Measurements from ENCODE around the gene RNF212.
"Not testable (repeated sequence)": the region's sequence is repeated elsewhere in the genome, so short reads cannot be mapped to it uniquely, and the experiment has no call there.

Gene RNF212

DNA sequence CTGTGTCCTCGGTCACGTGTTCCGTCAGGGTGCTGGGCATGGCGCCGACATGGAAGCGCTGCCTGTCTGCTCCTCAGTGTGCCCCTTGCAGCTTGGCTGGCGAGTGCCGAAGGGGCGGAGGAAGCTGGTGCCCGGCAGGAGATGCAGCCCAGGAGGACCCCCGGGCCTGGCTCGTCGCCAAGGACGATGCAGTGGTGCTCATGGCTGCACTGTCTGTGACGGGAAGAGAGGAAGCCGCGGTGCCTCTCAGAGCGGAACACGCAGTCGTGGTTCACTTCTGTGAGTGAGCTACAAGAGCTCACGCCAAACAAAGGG, 63.8 kb downstream of the RNF212 start:
- H3K27ac ChIP-seq: no peak overlapping the region
- TF ChIP-seq FOXP2 (optimal IDR thresholded peaks at IDR 0.05; ENCODE audit: control extremely low read depth, extremely low read length, insufficient read depth): no peak
- TF ChIP-seq POLR2AphosphoS5 (IDR thresholded peaks at IDR 0.05; ENCODE audit: borderline replicate concordance, low read depth, low read length): no peak
- TF ChIP-seq EZH2 (IDR thresholded peaks at IDR 0.05): no peak
- no peaks in the 10 kb centered on the region for H3K36me3 ChIP-seq (ENCODE audit: insufficient read depth, low read length)
- no peak overlapping the region for H3K9ac ChIP-seq (ENCODE audit: insufficient read length)
- H3K9me3 ChIP-seq (ENCODE audit: low read depth, low read length): no peaks in the 10 kb centered on the region
- DNase-seq (ENCODE audit: low read depth, low spot score): no peak
- no peak overlapping the region for H3K4me3 ChIP-seq

DNA sequence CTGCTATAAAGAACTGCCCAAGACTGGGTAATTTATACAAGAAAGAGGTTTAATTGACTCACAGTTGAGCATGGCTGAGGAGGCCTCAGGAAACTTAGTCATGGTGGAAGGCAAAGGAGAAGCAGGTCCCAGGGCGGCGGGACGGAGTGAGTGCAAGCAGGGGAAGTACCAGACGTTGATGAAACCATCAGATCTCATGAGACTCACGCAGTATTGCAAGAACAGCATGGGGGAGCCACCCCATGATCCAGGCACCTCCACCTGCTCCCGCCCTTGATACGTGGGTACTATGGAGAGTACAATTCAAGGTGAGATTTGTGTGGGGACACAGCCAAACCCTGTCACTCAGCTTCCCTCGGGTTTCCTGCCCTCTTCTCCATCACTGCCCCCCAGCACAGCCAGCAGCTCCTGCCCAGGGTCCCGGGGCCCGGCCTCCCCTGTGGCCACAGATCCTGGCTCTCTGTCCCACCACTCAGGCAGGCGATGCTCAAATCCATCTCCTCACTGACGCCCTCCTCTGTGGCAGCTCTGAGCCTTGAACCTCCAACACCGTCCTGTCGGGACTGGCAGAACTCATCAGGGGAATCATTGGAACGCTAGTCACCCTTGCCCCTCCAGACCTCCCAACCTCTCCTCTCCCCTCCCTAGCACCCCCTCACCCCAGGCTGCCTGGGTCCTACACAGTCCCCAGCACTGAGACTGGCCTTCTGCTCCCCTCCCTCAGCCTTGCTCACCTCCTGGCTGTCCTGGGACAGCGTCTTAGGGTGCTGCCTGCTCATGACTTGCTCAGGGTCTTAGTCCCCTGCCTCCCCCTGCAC, 64.4 kb downstream of the RNF212 start:
- H3K27ac ChIP-seq: no peak overlapping the region
- DNase-seq (ENCODE audit: low read depth, low spot score): no peak
- H3K9ac ChIP-seq (ENCODE audit: insufficient read length): no peak overlapping the region
- no peaks in the 10 kb centered on the region for H3K9me3 ChIP-seq (ENCODE audit: low read depth, low read length)
- H3K4me3 ChIP-seq: no peak overlapping the region
- no peaks in the 10 kb centered on the region for H3K36me3 ChIP-seq (ENCODE audit: insufficient read depth, low read length)
- no peak for TF ChIP-seq POLR2AphosphoS5 (IDR thresholded peaks at IDR 0.05; ENCODE audit: borderline replicate concordance, low read depth, low read length)
- no peak for TF ChIP-seq EZH2 (IDR thresholded peaks at IDR 0.05)
- TF ChIP-seq FOXP2 (optimal IDR thresholded peaks at IDR 0.05; ENCODE audit: control extremely low read depth, extremely low read length, insufficient read depth): no peak

GRCh38 chr4:1047976-1048772, 65.2 kb downstream of the RNF212 start:
- Histone ChIP-seq H3K9ac (ENCODE audit: insufficient read length) (no peak overlapping the region), H3K9me3 (ENCODE audit: low read depth, low read length) (no peaks in the 10 kb centered on the region), H3K27ac (no peak overlapping the region), H3K4me3 (no peak overlapping the region), H3K36me3 (ENCODE audit: insufficient read depth, low read length) (no peaks in the 10 kb centered on the region)
- DNase-seq (ENCODE audit: low read depth, low spot score): no peak
- TF ChIP-seq POLR2AphosphoS5 (IDR thresholded peaks at IDR 0.05; ENCODE audit: borderline replicate concordance, low read depth, low read length): no peak
- TF ChIP-seq EZH2 (IDR thresholded peaks at IDR 0.05): no peak
- no peak for TF ChIP-seq FOXP2 (optimal IDR thresholded peaks at IDR 0.05; ENCODE audit: control extremely low read depth, extremely low read length, insufficient read depth)

GRCh38 chr4:1047106-1047975, 66.0 kb downstream of the RNF212 start:
- no peaks in the 10 kb centered on the region for H3K36me3 ChIP-seq (ENCODE audit: insufficient read depth, low read length)
- no peaks in the 10 kb centered on the region for H3K9me3 ChIP-seq (ENCODE audit: low read depth, low read length)
- TF ChIP-seq POLR2AphosphoS5 (IDR thresholded peaks at IDR 0.05; ENCODE audit: borderline replicate concordance, low read depth, low read length): no peak
- DNase-seq (ENCODE audit: low read depth, low spot score): no peak
- H3K9ac ChIP-seq (ENCODE audit: insufficient read length): no peak overlapping the region
- H3K27ac ChIP-seq: no peak overlapping the region
- H3K4me3 ChIP-seq: peak overlapping the region; percentile 45

DNA sequence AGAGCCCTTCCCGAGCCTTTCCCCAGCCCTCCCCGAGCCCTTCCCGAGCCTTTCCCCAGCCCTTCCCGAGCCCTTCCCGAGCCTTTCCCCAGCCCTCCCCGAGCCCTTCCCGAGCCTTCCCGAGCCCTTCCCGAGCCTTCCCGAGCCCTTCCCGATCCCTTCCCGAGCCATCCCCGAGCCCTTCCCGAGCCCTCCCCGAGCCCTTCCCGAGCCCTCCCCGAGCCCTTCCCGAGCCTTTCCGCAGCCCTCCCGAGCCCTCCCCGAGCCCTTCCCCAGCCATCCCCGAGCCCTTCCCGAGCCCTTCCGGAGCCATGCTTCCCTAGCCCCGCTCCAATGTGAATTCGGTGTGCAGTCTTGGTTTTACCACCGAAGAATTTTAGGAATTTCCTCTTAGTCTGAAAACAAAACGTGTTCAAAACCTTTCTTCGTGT, 66.8 kb downstream of the RNF212 start:
- H3K9me3 ChIP-seq (ENCODE audit: low read depth, low read length); DNase-seq (ENCODE audit: low read depth, low spot score); H3K27ac ChIP-seq; H3K9ac ChIP-seq (ENCODE audit: insufficient read length); H3K36me3 ChIP-seq (ENCODE audit: insufficient read depth, low read length): not testable (repeated sequence)
- peak overlapping the region; percentile 45 for H3K4me3 ChIP-seq

GRCh38 chr4:1045595-1046201, 67.7 kb downstream of the RNF212 start:
- H3K4me3 ChIP-seq: no peak overlapping the region
- DNase-seq (ENCODE audit: low read depth, low spot score): no peak
- no peaks in the 10 kb centered on the region for H3K36me3 ChIP-seq (ENCODE audit: insufficient read depth, low read length)
- no peak overlapping the region for H3K27ac ChIP-seq
- no peak for TF ChIP-seq EZH2 (IDR thresholded peaks at IDR 0.05)
- no peak for TF ChIP-seq FOXP2 (optimal IDR thresholded peaks at IDR 0.05; ENCODE audit: control extremely low read depth, extremely low read length, insufficient read depth)
- TF ChIP-seq POLR2AphosphoS5 (IDR thresholded peaks at IDR 0.05; ENCODE audit: borderline replicate concordance, low read depth, low read length): no peak
- H3K9me3 ChIP-seq (ENCODE audit: low read depth, low read length): no peaks in the 10 kb centered on the region
- H3K9ac ChIP-seq (ENCODE audit: insufficient read length): no peak overlapping the region

GRCh38 chr4:1045193-1045594, 68.2 kb downstream of the RNF212 start:
- no peak overlapping the region for H3K9ac ChIP-seq (ENCODE audit: insufficient read length)
- TF ChIP-seq POLR2AphosphoS5 (IDR thresholded peaks at IDR 0.05; ENCODE audit: borderline replicate concordance, low read depth, low read length) (no peak), EZH2 (IDR thresholded peaks at IDR 0.05) (no peak), FOXP2 (optimal IDR thresholded peaks at IDR 0.05; ENCODE audit: control extremely low read depth, extremely low read length, insufficient read depth) (no peak)
- no peaks in the 10 kb centered on the region for H3K9me3 ChIP-seq (ENCODE audit: low read depth, low read length)
- DNase-seq (ENCODE audit: low read depth, low spot score): no peak
- H3K4me3 ChIP-seq: no peak overlapping the region
- no peaks in the 10 kb centered on the region for H3K36me3 ChIP-seq (ENCODE audit: insufficient read depth, low read length)
- no peak overlapping the region for H3K27ac ChIP-seq

All from SK-N-MC (cell line).